H4 (cell line): ENCODE measurements around the gene CACNA1C. TPM values are rescaled to one million over a fixed set of nuclear protein-coding genes. Genes with fewer than 3 reads are reported as not detected.

Experiments used
- DNase-seq: peaks from one replicate; pipeline ENCODE4 v3.0.0-alpha.2; 2015; ENCODE audit warnings: low spot score
- total RNA-seq: library from RNA; depleted of rRNA; stranded (reverse); fragments of >200 nt; shearing (Covaris generic); gene quantifications from 2 replicates; pipeline ENCODE4 v1.2.3, GENCODE V29; 2014

Gene CACNA1C
- total RNA-seq, 1 experiment from 2014 or later: 1.5 TPM

DNA sequence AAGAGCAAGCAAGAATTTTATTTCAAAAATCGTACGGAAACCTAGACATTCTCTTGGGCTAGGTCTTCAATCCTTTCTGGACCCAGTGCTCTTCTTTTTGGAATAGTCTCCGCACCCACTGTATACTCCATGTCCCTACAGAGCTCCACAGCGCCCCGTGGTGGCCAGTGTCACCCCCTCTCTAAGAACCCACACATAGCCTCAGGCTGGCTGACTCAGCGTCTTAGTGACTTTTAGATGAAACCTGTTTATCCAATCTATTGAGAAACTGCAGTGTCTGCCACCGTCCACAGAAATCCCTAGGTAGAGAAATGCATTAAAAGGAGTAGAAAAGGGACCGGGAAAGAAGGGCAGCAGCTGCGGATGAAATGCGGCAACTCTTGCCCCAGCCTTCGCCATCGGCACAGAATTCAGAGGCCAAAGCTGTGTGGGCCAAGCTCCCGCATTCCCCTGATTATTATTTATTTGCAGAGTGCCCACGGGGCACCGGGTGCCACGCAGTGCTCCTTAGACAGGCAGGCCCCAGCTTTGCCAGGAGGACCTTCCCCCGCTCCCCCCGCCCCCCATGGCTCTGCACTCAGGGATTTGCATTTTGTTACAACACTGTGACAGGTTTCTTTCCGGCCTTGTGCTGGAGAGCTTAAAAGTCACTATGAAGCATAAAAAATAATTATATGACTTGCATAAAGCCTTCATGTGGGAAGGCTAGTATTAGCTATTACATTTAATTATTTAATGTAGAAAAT, 571.9 kb downstream of the CACNA1C start:
- DNase-seq: peak; percentile 80

DNA sequence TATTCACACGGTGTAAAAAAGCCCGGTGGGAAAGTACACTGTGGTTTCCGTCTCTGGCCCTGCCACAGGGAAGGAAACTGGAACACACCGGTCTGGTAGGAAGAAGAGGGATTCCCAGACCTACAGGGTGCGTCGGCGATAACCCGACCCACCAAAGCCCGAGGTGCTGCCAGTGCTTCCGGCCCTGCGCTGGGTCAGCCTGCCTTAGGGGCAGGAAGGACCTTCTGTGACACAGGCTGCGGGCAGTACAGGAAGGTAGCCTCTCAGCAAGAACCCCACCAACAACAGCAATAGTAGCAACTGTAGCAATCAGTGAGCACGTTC, 572.5 kb downstream of the CACNA1C start:
- DNase-seq: no peak

DNA sequence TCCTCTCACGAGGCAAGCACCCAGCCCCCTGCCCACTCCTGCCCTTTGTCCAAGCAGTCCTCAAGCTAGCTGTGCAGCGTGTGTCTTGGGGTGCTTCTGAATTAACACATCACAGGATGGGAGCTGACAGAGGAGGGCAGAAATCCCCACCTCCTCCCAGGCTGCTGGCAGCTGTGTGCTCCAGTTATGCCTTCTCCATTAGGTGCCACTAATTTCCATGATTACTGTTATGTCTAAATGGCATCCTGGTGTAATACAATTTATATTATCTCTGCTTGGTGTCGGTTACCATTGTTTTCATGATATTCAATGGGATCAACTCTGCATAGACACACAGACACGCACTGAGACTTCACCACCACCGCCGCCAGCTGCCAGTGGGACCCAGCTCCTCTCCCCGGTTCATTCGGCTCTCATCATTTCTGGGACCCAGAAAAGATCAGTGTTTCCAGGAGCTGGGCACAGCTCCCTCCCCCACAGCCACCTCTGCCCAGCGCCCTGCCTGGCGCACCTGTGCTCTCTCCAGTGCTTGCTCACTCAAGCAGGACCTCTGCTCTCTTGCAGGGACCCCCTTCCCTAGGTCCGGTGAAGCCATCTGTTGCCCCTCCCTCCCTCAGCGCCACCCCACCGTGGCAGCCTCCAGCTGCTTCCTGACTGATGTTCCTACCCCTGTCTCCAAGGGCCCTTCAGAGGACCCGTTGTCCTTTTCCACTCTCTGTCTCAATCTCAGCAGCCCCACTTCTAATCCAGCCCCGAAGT, 574.5 kb downstream of the CACNA1C start:
- DNase-seq: no peak

DNA sequence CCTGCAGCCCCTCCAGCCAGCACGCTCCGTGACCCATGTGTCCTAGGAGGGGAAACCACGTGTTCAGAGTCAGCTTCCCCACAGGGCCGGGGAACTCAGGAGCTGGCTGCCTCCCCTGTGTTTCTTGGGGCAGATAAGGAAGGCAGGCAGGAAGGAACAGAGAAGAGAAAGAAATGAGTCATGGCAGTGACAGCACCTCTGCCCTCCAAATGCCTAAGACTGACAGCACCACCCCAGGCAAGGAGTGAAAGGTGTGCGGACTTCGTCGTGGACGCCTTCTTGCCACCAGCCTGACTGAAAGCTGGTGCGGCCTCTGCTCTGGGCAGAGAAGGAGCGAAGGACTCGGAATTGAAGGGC, 575.0 kb downstream of the CACNA1C start:
- DNase-seq: no peak

DNA sequence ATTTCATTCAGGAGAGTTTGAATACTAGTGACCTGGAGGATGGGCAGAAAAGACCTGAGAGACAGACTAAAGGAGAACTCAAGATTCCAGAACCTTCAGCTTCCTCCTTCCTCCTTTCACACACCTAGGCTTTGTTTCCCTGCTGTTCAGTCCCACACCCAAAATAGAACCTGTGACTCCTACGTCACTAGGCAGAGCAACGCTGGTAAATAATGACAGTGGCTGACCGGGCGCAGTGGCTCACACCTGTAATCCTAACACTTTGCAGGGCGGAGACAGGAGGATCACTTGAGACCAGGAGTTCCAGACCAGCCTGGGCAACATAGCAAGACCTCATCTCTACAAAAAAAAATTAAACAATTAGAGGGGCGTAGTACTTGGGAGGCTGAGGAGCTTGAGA, 575.6 kb downstream of the CACNA1C start:
- DNase-seq: no peak

DNA sequence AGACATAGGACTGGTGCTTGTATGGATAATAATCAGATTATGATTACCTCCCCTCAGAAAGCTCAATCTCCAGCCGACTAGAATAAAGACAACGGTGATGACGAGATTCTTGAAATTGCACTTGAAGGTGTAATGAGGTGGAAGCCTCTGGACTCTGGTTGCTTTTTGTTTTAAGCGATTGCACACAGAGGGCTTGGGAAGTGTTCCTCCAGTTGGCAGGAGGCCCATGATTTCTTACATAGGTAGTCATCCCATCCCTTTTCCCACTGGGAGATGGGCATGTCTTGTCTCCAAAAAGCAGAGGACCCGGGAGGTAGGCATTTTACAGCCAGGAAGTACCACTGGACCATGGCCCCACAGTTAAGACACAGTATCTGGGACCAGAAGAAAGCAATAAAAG, 576.3 kb downstream of the CACNA1C start:
- DNase-seq: no peak

DNA sequence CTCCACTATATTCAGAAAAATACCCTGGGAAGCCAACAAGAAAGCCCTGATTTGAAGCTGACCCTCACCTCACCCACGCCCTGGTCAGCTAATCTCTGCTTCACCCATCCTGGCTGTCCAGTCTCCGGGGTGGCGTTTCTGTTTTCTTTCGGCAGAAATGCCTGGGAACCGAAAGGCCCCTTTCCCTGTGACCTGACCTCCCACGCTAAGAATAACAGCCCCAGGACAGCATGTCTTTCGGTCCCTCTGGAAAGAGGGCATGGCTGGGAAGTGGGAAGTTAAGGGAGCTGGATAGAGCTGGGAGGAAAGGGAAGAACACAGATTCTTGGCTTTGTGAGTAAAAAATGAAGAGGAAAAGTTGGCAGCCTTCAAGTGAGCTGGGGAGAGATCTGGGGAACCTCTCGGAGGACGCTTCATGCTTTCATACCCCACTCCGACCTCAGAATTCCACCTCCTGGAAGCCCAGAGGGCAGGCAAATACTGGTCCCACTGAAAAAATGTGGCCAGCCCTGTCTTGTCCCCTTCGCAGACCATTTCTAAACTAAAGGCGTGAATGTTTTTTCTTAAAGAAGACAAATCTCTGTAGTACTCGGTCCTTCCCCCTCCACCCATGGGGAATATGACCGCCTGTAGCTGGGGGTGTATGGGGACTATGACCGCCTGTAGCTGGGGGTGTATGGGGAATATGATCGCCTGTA, 579.0 kb downstream of the CACNA1C start:
- DNase-seq: no peak

DNA sequence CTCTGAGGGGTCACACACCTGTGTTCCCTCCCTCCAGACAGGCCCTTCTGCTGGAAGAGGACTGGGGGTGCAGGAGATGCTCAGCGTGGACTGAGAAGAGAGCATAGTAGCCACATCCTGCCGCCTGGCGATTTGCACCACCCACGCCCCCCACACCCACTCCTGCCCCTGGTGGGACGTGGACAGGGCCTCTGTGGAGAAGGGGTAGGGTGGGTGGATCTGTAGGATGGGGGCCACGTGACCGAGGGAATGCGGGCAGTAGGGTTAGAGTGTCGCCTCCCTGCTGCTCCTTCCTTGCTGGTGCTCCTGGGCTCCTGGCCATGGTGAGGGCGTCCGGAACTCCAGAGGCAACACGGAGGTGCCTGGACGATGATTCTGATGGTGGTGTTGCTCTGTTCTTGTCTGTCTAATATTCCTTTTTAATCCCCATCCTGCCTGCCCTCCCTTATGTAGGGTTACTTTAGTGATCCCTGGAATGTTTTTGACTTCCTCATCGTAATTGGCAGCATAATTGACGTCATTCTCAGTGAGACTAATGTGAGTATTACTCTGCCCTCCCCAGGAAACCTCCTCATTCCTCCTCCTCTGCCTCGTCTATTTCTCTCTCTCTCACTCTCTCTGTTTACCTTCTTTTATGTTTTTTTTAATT, 580.5 kb downstream of the CACNA1C start:
- no peak for DNase-seq

DNA sequence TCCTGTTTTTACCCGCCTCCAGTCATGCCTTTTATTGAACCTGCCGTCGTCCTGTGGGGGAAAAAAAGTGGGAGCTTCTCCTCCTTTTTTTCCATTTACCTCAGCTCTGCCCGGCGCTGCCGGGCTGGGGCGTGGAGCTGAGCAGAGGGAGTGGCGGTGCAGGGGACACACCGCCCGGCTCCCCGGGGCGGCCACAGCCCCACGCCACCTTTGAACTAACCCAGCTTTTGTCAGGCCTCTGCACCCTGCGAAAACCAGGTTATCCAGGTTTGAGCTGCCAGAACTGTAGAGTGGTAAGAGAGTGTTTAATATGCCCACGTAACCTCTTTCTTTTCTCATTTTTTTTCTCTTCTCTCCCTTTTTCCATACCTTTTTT, 581.0 kb downstream of the CACNA1C start:
- no peak for DNase-seq

DNA sequence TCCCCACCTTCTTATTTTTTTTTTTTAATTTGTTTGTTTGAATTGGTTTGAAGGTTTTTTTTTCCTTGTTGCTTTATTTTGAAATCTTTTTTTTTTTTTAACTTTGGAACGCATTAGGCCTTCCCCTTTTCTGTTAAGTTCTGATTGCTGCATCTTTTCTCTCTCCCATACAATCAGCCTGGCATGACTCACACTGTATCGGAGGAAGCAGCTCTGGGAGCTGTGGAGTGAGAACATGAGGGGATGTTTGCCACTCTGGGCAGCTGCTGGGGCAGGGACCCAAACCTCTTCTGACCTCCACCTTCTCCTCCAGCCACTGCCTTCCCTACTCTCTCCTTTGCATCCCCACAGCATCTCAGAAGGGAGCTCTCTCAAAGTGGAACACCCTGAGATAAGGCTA, 581.7 kb downstream of the CACNA1C start:
- no peak for DNase-seq

DNA sequence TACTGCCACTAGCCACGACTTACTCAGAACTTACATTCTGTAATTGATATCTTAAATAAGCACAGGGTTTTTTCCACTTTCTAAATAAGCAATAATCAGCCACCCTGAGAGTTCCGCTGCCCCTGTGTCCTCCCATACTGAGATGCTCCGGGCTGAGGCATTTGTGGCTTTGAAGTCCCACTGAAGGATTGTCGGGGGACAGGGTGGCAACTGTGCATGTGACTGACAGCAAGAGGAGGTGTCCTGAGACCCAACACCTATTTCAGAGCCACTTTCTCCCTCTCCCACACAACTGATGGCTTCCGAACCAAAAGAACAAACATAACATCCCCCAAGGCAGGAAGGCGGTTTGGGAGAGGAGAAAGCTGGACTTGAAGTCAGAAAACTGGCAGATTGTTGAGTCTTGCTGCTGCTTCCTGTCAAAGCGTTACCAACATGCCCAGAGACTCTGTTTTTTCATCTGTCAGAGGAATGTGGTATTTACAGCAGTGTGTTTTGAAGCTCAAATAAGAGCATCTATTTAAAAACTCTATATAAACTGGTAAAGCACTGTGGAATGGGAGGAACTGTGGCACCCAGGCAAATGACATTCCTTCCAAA, 584.1 kb downstream of the CACNA1C start:
- DNase-seq: no peak

DNA sequence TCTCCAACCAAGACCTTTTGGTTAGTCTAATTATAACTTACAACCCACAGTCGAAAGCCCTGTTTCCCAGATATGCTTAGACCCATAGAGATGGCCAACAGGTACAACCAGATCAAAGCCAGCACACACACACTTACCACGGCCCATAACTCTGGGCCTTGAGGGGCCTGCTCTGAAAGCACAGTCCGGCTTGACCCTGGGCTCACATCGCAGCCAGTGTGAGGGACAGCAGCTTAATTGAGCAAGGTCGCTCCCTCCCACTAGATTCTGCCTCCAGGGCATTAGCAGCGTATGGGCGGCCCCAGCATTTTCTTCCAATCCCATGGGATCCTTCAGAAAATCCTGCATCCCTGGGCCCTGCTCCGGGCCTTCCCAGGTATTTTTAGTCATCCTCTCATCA, 584.6 kb downstream of the CACNA1C start:
- DNase-seq: no peak

DNA sequence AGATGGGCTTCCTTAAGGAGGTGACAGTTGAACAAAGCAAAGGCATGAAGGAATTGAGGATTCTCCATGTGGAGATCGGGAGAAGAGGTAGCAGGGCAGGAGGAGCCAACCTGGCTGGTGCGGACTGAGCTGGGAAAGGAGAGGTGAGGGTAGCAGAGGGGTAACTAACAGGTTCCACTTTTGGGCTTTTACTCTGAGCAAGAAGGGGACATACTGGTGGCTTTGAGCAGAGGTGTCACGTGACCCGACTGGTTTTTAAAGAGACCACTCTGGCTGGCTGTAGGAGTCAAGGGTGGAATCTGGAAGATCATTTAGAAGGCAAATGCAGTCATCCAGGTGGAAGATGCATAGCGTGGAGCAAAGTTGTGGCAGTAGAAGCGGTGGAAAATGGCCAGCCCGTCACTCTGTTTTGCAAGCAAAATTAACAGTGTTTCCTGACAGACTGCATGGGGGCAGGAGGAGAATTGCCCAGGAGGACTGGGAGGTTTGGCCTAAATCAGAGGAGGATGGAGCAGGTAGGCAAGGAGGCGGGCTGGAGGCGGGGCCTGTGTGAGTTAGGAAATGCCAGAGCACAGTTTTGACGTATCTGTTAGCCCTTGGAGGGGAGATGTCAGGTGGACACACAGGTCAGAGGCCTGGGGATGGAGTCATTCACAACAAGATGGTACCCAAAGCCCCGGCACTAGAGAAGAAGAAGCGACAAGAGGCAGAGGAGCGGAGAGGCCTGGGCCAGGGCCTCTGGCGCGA, 585.7 kb downstream of the CACNA1C start:
- DNase-seq: no peak

DNA sequence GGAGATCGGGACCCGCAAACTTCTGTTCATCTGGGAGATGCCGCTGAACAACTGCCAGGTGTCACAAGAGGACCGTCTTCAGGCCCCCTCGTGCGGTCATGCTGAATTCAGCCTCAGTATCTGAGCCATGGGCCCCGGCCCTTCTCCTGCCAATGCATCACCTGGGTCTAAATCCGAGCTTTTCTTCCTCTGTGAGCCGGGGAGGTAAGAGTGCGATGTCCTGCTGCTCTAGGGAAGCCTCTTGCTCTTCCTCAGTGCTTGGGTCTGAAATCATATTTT, 586.2 kb downstream of the CACNA1C start:
- DNase-seq: no peak

DNA sequence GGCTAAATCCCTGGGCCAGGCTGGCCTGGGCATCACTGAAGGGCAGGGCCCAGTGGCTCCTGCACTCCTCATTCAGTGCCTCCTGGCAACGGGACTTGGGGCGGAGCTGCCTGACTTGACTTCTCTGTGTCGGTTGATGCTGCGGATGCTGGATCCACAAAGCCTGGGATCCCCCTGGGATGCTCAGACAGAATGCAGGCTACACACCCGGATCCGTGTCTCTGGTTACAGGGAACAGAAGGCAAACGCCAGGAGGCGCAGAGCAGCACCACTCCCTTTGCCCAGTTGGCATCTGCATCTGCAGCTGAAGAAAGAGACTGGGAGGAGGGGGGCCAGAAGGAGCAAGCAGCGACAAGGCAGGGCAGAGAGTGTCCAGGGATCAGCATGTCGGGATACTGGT, 587.5 kb downstream of the CACNA1C start:
- DNase-seq: peak; percentile 77

DNA sequence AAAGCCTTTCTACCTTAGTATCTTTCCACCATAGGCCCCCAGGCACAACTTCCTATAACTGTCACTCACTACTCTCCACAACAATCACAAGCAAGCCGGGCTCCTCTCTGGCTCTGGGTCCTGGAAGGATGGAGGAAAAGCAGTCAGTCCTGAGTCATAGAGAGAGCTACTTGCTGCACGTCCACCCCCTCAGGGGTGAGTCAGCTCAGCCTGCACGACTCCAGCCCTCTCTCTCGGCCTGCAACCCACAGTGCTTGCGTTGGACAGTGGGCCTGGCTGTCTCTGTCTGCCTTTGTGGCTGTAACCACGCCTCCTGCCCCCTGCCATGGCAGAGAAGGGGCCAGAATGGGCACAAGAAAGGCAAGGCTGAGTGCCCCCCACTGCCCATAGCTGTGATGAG, 587.9 kb downstream of the CACNA1C start:
- DNase-seq: peak; percentile 95

DNA sequence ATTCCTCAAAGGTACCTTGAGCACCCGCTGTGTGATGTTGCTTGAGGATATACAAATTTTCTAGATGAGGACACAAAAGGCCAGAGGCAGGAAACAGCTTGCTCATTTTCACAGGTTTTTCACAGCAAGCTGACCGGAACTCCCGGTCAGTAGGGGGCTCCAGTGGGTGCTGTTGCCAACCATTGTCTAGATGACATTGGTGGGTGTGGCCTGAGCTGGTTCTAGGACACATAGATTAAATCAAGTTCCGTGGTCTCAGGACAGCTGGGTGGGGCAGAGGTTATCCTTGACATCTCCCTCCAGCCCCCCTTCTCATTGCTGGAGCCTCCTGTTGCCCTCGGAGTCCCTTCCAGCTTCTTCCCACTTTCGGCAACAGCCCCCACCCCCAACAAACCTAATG, 588.4 kb downstream of the CACNA1C start:
- peak; percentile 55 for DNase-seq

DNA sequence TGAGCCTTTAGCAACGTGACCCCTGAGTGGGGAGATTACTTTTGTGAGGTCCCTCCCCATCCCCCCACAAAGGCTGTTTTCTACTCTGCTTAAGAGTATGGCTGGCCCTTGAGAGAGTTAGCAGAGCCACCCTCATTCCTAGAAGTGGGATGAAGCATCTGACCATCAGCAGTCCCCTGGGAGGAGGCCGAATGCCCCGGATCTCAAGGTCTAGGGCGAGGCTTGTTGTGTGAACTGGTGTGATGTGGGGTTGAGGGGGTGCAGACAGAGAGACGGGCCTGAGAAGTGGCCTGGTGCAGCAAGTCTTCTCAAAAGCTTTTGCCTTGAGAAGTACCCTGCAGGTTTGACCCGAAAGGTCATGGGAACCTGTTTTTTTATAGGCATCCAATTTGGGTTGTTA, 589.0 kb downstream of the CACNA1C start:
- no peak for DNase-seq

DNA sequence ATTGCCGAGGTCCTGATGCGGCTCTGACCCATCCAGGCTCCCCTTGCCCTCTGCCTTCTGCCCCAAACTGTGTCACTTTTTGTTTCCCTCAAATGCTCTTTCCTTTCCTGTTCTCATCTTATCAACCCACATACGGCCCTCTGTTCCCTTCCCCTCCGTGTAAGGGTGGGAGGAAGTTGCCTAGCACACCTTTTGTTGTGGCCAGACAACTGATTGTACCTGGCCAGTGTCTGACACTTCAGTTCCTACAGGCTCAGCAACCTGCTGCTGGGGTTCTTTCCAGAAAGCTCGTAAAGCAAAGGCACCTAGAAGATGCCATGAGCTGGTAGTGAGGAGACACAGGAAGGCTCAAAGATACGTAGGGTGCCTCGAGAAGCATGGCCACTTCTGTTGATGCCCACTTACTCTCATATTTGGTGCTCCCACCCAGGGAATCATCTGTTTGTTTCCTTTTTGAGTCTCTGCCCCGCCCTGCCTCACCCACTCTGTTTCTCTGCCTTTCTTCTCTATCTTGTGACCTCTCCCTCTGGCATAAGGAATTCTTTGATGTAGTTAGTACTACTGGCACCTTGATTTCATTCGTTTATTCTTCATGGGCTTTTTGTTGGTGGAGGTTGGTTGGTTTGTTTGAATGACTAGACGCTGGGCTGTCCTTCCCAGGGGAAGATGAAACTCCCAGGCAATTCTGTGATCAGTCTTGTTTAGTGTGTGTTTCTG, 589.5 kb downstream of the CACNA1C start:
- DNase-seq: no peak

DNA sequence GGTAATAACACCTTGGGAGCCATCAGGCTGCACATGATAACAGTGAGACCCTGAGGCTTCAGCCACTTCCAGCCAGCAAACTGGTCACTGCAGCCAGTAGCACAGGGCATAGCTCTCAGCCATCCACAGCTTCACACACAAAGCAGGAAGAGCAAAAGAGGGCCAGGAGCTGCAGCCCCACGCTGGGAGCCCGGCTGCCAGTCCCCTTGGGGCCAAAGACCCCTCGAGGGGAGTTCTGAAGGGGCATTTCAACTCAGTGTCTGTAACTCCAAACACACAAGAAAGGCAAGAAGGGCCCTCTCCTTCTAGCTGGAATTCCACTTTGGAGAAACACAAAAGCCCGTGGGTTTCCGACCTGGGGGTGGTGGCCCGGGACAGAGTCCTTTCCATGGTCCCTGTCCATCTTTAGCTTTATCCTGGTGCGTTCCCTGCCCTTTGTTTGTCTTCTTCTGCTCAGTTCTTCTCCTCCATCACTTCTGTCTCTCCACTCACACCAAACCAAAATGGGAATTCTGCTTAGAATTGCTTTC, 590.2 kb downstream of the CACNA1C start:
- DNase-seq: no peak
